SK-N-SH (cell line): ENCODE data around the gene ABHD8. TPM values are rescaled to one million over a fixed set of nuclear protein-coding genes. Genes with fewer than 3 reads are reported as not detected.

Experiments
- CHD2 ChIP-seq: fragments of 150-350 bp; IDR thresholded peaks from 2 replicates; pipeline ENCODE4 v1.6.1; 2018; ENCODE audit warnings: low read length; ENCODE audit not compliant: partially characterized antibody
- ELF1 ChIP-seq: IDR thresholded peaks from 2 replicates; pipeline ENCODE4 v1.4.0; 2012
- EP300 ChIP-seq, 2 experiments: IDR thresholded peaks; 2 replicates each; pipeline versions ENCODE4 v1.4.0 to v1.6.1; 2012; ENCODE audit warnings: borderline replicate concordance in 1 of 2, low read depth in 1 of 2, low read length in 1 of 2
- FOSL2 ChIP-seq: IDR thresholded peaks from 2 replicates; pipeline ENCODE4 v1.4.0; 2012; ENCODE audit warnings: low read depth, mild to moderate bottlenecking, moderate library complexity, borderline replicate concordance
- FOXJ3 ChIP-seq: sonication (generic); formaldehyde crosslinking; IDR thresholded peaks from 2 replicates; pipeline ENCODE4 v1.5.1; 2020; ENCODE audit warnings: mild to moderate bottlenecking, missing genetic modification reagents
- FOXM1 ChIP-seq: IDR thresholded peaks from 2 replicates; pipeline ENCODE4 v1.4.0; 2012; ENCODE audit warnings: low read depth, mild to moderate bottlenecking
- GATA2 ChIP-seq: sonication (generic); formaldehyde crosslinking; IDR thresholded peaks from 2 replicates; pipeline ENCODE4 v1.5.0; 2020; ENCODE audit warnings: mild to moderate bottlenecking, missing genetic modification reagents
- JUND ChIP-seq: IDR thresholded peaks from 2 replicates; pipeline ENCODE4 v1.4.0; 2012
- MEF2A ChIP-seq: IDR thresholded peaks from 2 replicates; pipeline ENCODE4 v1.4.0; 2012; ENCODE audit warnings: low read depth, borderline replicate concordance
- MXI1 ChIP-seq: IDR thresholded peaks from 2 replicates; pipeline ENCODE4 v1.6.1; 2012; ENCODE audit warnings: mild to moderate bottlenecking, low read depth, low read length, improper control_type of control experiment
- NFIC ChIP-seq: IDR thresholded peaks from 2 replicates; pipeline ENCODE4 v1.4.0; 2012; ENCODE audit warnings: borderline replicate concordance
- NRF1 ChIP-seq: IDR thresholded peaks from 2 replicates; pipeline ENCODE4 v1.6.1; 2012; ENCODE audit warnings: low read depth, mild to moderate bottlenecking, low read length
- POLR2AphosphoS5 ChIP-seq: IDR thresholded peaks from 2 replicates; pipeline ENCODE4 v1.6.1; 2012; ENCODE audit warnings: low read depth, low read length
- RAD21 ChIP-seq: IDR thresholded peaks from 2 replicates; pipeline ENCODE4 v1.6.1; 2012; ENCODE audit warnings: mild to moderate bottlenecking, low read length
- RXRA ChIP-seq: IDR thresholded peaks from 2 replicates; pipeline ENCODE4 v1.4.0; 2012; ENCODE audit warnings: low read depth, mild to moderate bottlenecking, borderline replicate concordance
- SIN3A ChIP-seq: IDR thresholded peaks from 2 replicates; pipeline ENCODE4 v1.6.1; 2012; ENCODE audit warnings: low read depth, mild to moderate bottlenecking, low read length, moderate library complexity, borderline replicate concordance
- SMC3 ChIP-seq: IDR thresholded peaks from 2 replicates; pipeline ENCODE4 v1.6.1; 2012; ENCODE audit warnings: low read depth, low read length, improper control_type of control experiment
- TAF1 ChIP-seq: IDR thresholded peaks from 2 replicates; pipeline ENCODE4 v1.6.1; 2012; ENCODE audit warnings: low read depth, mild to moderate bottlenecking, low read length, moderate library complexity, borderline replicate concordance
- TCF12 ChIP-seq: IDR thresholded peaks from 2 replicates; pipeline ENCODE4 v1.4.0; 2012
- TEAD4 ChIP-seq: IDR thresholded peaks from 2 replicates; pipeline ENCODE4 v1.4.0; 2012; ENCODE audit warnings: mild to moderate bottlenecking, borderline replicate concordance; ENCODE audit not compliant: insufficient read depth
- YY1 ChIP-seq: IDR thresholded peaks from 2 replicates; pipeline ENCODE4 v1.4.0; 2012; ENCODE audit warnings: low read depth, mild to moderate bottlenecking
- polyA plus RNA-seq, 3 experiments: library from polyadenylated mRNA; depleted of rRNA; stranded (reverse); fragments of >200 nt; gene quantifications; 2 replicates each; pipeline ENCODE4 v1.2.3, GENCODE V29; 2012
- TF ChIP-seq, protein P1 (sequence below): IDR thresholded peaks from 2 replicates; pipeline ENCODE4 v1.6.1; 2012; ENCODE audit warnings: mild to moderate bottlenecking, low read depth, low read length, moderate library complexity
- TF ChIP-seq, protein P2 (sequence below): IDR thresholded peaks from 2 replicates; pipeline ENCODE4 v1.4.0; 2012; ENCODE audit warnings: low read depth, borderline replicate concordance
- TF ChIP-seq, protein P3 (sequence below): fragments of 150-350 bp; IDR thresholded peaks from 2 replicates; pipeline ENCODE4 v1.6.1; 2017; ENCODE audit warnings: antibody characterized with exemption, low read length, low read depth, borderline replicate concordance
- TF ChIP-seq, protein P4 (sequence below): fragments of 200-600 bp; sonication (generic); IDR thresholded peaks from 2 replicates; pipeline ENCODE4 v1.6.1; 2017; ENCODE audit warnings: antibody characterized with exemption, mild to moderate bottlenecking, moderate library complexity
- TF ChIP-seq, protein P5 (sequence below): fragments of 150-350 bp; IDR thresholded peaks from 2 replicates; pipeline ENCODE4 v1.6.1; 2016; ENCODE audit warnings: mild to moderate bottlenecking, low read depth, low read length

Gene ABHD8
- polyA plus RNA-seq, 1 of the 3 experiments (the other 2 are of a cell fraction): 11.1 TPM

DNA sequence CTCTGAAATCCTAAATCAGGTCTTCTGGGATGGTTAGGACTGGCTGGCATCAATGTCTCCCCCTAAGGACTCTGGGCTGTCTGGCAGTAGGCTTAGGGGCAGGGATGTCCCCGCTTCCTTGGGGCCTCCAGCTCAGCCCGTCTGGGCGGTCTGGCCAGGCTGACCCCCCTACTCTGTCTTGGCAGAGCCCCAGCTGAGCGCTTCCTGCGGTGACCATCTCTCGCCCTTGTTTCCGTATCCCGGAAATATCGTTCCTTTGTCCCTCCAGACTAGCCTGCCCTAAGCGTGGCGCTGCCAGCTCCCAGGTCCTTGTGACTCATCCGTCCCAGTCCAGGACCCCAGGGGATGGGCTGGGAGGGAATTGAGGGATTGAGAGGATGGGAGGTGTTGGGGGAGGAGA, 45.5 kb upstream of the ABHD8 start (continued):
- TF ChIP-seq, protein P1, sequence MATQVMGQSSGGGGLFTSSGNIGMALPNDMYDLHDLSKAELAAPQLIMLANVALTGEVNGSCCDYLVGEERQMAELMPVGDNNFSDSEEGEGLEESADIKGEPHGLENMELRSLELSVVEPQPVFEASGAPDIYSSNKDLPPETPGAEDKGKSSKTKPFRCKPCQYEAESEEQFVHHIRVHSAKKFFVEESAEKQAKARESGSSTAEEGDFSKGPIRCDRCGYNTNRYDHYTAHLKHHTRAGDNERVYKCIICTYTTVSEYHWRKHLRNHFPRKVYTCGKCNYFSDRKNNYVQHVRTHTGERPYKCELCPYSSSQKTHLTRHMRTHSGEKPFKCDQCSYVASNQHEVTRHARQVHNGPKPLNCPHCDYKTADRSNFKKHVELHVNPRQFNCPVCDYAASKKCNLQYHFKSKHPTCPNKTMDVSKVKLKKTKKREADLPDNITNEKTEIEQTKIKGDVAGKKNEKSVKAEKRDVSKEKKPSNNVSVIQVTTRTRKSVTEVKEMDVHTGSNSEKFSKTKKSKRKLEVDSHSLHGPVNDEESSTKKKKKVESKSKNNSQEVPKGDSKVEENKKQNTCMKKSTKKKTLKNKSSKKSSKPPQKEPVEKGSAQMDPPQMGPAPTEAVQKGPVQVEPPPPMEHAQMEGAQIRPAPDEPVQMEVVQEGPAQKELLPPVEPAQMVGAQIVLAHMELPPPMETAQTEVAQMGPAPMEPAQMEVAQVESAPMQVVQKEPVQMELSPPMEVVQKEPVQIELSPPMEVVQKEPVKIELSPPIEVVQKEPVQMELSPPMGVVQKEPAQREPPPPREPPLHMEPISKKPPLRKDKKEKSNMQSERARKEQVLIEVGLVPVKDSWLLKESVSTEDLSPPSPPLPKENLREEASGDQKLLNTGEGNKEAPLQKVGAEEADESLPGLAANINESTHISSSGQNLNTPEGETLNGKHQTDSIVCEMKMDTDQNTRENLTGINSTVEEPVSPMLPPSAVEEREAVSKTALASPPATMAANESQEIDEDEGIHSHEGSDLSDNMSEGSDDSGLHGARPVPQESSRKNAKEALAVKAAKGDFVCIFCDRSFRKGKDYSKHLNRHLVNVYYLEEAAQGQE: no peak
- TF ChIP-seq CHD2 (no peak), TCF12 (no peak), TAF1 (no peak; the same call in 1 of the 2 replicates), NRF1 (no peak), MXI1 (no peak), SMC3 (no peak), FOXM1 (no peak), ELF1 (peak; percentile 28; the same call in 1 of the 2 replicates), JUND (no peak; the same call in 1 of the 2 replicates), FOXJ3 (CRISPR knock-in tag) (no peak), POLR2AphosphoS5 (no peak), TEAD4 (no peak), FOSL2 (peak; percentile 69), SIN3A (no peak), RAD21 (no peak), MEF2A (no peak), NFIC (peak; percentile 73), GATA2 (CRISPR knock-in tag) (no peak), EP300 (IDR thresholded peaks at IDR 0.05; ENCODE audit: borderline replicate concordance in 1 of 2, low read depth in 1 of 2, low read length in 1 of 2) (no peak), YY1 (no peak), RXRA (no peak)
- TF ChIP-seq, protein P2, sequence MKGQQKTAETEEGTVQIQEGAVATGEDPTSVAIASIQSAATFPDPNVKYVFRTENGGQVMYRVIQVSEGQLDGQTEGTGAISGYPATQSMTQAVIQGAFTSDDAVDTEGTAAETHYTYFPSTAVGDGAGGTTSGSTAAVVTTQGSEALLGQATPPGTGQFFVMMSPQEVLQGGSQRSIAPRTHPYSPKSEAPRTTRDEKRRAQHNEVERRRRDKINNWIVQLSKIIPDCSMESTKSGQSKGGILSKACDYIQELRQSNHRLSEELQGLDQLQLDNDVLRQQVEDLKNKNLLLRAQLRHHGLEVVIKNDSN: no peak
- TF ChIP-seq, protein P3, sequence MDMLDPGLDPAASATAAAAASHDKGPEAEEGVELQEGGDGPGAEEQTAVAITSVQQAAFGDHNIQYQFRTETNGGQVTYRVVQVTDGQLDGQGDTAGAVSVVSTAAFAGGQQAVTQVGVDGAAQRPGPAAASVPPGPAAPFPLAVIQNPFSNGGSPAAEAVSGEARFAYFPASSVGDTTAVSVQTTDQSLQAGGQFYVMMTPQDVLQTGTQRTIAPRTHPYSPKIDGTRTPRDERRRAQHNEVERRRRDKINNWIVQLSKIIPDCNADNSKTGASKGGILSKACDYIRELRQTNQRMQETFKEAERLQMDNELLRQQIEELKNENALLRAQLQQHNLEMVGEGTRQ: no peak
- TF ChIP-seq, protein P4, sequence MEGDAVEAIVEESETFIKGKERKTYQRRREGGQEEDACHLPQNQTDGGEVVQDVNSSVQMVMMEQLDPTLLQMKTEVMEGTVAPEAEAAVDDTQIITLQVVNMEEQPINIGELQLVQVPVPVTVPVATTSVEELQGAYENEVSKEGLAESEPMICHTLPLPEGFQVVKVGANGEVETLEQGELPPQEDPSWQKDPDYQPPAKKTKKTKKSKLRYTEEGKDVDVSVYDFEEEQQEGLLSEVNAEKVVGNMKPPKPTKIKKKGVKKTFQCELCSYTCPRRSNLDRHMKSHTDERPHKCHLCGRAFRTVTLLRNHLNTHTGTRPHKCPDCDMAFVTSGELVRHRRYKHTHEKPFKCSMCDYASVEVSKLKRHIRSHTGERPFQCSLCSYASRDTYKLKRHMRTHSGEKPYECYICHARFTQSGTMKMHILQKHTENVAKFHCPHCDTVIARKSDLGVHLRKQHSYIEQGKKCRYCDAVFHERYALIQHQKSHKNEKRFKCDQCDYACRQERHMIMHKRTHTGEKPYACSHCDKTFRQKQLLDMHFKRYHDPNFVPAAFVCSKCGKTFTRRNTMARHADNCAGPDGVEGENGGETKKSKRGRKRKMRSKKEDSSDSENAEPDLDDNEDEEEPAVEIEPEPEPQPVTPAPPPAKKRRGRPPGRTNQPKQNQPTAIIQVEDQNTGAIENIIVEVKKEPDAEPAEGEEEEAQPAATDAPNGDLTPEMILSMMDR: no peak
- TF ChIP-seq, protein P5, sequence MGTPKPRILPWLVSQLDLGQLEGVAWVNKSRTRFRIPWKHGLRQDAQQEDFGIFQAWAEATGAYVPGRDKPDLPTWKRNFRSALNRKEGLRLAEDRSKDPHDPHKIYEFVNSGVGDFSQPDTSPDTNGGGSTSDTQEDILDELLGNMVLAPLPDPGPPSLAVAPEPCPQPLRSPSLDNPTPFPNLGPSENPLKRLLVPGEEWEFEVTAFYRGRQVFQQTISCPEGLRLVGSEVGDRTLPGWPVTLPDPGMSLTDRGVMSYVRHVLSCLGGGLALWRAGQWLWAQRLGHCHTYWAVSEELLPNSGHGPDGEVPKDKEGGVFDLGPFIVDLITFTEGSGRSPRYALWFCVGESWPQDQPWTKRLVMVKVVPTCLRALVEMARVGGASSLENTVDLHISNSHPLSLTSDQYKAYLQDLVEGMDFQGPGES: no peak
